Measurements from ENCODE around the gene DUSP2.
"Not testable (repeated sequence)": the region's sequence is repeated elsewhere in the genome, so short reads cannot be mapped to it uniquely, and the experiment has no call there.

Gene DUSP2

DNA sequence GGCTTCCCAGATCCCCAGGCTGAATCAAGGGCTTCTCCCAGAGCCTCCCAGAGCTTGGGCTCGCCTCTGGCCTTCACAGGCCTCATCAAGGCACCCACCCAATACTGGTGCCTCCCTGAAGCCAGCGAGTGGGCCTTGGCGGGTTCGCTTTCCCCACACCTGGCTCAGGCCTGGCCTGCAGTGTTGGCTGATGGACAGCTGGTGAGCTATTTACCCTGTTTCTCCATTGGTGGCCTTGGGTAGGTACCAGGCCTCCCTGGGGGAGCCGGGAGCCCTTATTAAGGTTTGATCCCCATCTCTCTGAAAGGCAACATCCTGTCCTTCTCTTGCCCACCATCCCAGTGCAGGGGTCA lies 18.2 kb upstream of the DUSP2 start:
- no peak for DNase-seq (ENCODE audit: low read depth, low spot score)

GRCh38 chr2:96161898-96162297 lies 16.7 kb upstream of the DUSP2 start:
- DNase-seq (ENCODE audit: low read depth, low spot score): no peak

DNA sequence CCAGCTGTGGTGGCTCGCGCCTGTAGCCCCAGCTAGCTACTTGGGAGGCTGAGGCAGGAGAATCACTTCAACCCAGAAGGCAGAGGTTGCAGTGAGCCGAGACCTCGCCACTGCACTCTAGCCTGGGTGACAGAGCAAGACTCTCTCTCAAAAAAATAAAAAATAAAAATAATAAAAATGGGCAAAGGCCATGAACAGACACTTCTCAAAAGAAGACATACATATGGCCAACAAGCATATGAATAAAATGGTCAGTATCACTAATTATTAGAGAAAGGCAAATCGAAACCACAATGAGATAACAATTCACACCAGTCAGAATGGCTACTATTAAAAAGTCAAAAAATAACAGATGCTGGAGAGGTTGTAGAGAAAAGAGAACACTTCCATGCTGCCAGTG lies 15.1 kb upstream of the DUSP2 start:
- DNase-seq (ENCODE audit: low read depth, low spot score): not testable (repeated sequence)

DNA sequence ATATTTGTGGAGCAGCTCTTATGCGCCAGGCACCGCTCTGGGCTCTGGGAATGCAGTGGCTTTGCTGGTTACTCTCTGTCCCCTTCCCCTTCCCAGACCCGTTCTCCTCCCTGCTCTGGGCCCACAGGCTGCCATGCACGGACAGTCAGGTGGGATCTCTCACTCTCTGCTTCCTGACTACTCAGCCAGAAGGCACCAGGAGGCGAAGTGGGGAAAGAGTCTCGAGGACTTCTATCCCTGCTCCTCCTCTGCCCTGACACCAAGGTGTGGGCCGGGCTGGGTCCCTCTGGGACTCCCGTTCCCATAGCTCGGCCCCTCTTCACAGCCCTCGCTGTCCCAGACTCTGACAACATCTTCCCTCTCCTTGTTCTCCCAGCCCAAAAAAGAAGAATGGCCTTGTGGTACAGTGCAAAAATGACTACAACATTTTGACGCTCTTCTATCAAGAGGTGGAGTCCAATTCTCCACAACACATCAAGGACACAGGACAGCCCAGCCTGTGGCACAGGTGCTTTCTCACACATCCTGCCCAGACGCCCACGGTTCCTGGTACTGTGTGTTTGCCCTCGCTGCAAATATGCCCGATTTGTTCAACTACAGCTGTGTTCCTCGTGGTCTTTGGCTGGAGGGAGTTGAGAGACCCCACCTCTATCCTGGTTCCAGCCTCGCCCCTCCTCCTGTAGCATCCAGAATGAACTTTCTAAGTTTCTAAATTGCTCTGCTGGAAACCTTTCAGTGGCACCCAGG lies 14.0 kb upstream of the DUSP2 start:
- DNase-seq (ENCODE audit: low read depth, low spot score): no peak

- no peak for DNase-seq (ENCODE audit: low read depth, low spot score)
Observed at GRCh38 chr2:96158554-96158940, 13.3 kb upstream of the DUSP2 start.

DNA sequence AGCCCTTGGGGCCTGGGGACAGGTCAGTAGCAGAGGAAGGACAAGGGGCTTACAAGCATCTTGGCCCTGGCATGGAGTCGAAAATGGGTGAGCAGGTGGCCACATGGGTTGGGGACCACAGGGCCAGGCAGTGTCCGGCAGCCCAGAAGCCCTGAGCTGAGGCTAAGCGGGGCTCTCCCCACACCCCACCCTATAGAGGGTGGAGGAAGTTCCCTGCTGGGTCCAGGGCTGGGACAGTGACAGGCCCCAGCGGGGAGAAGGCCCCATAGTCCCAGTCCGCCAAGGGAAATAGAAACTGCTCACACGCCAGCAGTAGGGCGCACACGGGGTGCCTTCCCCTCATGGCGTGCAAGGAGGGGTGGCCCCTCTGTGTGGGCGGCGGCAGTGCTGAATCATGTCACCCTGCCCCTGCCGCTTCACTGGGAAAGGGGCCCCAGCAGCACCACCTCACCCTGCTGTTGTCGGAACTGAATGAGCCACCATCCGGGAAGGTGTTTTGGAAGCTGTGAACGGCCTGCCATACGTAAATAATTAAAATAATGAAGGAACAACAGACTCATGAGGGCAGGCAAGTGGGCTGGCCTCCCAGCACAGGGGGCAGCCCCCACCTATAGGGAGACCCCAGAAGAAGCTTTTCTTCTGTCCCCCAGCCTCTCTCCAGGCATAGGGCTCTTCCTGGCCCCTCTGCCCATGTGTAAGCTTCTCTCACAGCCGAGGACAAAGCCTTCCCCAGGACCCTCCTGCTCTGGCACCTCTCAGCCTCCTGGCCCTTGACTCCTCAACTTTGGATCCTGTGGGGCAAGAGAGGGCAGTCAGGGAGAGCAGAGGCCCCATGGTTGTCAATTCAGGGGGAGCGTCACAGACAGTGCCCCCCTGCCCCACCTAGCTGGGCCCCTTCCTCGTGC lies 12.7 kb upstream of the DUSP2 start:
- DNase-seq (ENCODE audit: low read depth, low spot score): peak; percentile 77

DNA sequence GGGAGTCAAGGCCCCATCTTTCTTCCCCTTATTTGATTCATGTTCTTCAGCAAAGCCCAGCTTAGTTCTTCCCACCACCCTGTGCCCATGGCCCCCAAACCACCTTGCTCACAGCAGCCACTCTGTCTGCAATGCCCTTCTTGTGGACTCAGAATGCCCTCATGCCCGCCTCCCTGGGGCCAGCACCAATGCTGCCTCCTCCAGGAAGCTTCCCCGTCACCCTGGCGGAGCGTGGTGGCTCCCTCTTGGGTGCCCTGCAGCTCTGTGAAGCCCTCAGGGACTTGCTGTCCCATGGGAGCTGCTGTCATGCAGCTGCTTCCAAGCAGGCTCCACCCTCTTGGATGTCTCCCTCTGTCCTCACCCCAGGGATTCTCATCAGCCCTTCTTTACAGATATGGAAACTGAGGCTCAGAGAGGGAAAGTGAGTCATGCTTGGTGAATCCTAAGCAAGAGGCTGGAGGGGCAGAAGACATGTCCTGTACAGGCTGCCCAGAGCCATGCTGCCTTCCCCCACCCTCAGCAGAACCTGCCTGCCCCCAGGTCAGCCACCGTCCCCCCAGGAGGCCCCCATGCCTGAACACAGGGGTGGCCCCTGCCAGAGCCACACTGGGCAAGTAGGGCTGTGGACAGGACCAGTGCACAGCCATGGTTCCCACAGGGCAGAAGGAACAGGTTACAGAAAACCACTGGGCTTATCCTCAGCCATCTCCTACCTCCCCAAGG lies 11.8 kb upstream of the DUSP2 start:
- DNase-seq (ENCODE audit: low read depth, low spot score): no peak

DNA sequence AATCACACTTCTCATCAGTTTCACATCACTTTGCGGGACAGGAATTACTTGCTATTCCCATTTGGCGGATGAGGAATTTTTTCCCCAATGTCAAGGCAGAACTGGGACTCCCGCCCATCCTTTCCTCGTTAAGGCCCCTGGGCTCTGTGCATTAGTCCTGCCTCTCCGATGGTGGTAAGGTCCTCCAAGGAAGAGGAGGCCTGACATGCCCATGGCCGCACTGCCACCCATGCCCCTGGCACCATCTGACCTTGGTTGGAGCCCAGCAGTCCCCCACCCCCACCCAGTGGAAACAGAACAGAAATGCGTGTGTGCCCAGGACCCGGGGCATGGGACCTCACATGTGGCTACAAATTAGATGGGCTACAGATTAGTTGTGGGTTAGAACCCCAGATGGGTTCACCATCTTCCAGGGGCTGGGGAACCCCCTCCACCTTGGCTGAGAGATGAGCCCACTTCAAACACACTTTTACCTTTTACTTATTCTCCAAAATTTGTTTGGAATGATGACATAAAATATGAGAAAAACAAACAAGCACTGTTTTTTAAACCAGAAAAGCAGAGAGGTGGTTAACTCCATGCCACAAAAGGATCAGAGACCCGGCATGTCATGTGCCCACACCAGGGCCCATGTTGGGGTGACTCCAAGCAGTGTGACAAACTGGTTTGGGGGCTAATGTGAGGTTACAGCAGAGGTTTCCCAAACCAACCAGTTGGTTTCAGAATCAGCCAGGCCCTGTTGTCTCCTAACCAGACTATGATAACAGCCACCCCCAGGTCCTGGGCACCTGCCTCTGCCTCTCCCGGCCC lies 11.0 kb upstream of the DUSP2 start:
- no peak for DNase-seq (ENCODE audit: low read depth, low spot score)

DNA sequence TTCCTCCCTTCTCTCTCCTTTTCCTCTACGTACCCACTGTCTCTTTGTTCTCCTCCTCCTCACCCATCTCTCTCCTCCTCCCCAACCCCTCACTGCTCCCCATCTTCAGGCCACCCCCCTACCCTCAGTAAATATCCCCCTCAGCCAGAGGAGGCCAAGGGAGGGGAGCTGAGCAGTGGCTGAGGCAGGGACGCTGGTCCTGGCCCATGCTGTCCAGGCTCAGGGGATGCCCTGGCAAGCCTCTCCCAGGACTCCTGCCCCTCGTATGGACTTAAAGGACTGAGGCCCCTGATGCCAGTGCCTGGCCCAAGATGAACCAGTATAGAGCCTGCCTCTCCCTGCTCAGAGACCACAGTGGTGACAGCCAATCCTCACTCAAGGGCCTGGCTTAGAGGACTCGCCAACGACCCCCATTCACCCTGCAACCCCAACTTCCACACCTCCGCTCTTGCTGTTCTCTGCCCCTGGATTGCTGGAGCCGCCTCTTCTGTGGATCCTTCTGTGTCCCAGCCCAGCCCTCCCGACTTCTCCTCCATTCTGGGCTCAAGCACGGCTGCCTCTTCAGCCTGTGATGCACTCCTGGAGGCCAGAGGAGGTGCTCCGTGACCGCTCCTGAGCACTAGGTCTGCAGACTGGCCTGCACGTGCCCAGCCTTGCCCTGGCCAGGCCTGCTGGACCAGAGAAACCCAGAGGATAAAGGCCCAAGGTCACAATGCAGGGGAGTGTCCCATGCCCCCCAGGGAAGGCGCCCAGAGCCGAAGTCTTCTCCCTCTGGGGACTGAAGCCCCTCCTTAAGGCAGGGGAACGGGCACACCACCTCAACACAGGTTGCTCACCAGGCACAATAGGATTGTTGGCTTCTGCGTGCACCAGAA lies 9.5 kb upstream of the DUSP2 start:
- DNase-seq (ENCODE audit: low read depth, low spot score): no peak

- DNase-seq (ENCODE audit: low read depth, low spot score): no peak
Observed at GRCh38 chr2:96153991-96154431, 8.8 kb upstream of the DUSP2 start.

DNA sequence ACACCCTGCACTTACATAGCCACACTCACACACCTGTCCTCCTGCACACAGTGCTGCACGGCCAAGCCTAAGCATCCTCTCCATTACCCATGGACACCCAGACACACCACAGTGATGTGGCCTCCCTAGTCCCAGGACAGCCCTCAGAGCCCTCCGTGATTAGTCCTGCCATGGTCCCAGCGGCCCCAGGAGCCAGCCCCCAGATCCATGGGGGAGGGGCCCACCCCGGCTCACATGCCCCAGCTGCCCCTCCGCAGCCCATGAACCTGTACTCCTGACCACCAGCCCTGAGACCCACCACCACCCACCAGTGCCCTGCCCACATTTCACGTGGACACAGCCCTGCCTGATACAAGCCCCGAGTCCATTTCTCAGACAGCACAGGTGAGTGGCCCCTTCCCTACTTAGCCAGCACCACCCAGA lies 8.1 kb upstream of the DUSP2 start:
- DNase-seq (ENCODE audit: low read depth, low spot score): no peak

DNA sequence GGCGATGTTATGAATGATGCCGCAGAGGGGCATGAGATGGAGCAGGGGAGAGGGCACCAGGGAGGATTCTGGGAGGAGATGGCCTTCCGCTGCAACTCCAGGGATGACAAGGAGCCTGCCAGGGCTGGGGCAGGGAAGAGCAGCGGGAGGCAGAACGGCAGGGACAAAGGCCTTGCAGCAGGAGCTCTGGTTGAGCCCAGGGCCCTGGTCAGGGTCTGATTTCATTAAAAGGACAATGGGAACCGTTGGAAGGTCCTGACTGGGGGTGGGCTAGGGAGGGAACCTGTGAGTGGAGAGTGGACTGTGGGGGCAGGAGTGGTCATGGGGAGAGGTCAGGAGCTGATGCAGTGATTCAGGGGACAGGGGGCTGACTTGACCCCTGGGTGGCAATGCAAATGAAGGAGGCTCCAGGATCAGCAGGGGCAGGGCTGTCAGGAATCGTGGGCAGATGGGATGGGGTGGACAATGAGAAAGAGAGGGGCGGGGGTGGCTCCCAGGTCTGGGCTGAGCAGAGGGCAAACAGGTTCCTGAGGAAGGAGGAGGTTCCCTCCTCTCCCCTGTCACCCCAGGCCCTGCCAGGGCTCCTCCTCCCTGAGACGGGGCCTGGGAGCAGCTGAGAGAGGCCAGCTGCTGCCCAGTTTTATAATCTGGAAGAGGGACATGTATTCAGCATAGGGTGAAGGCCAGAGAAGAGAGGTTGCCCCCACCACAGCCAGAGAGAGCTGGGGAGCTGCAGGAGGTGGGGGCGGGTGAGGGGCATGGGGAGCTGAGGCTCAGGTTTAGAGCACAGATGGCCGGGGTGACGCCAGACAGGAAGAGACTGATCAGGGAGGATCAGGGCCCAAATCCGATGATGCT lies 7.3 kb upstream of the DUSP2 start:
- DNase-seq (ENCODE audit: low read depth, low spot score): no peak

- DNase-seq (ENCODE audit: low read depth, low spot score): no peak
Observed at GRCh38 chr2:96151595-96152303, 6.5 kb upstream of the DUSP2 start.

GRCh38 chr2:96150791-96151594 lies 5.8 kb upstream of the DUSP2 start:
- no peak for DNase-seq (ENCODE audit: low read depth, low spot score)

DNA sequence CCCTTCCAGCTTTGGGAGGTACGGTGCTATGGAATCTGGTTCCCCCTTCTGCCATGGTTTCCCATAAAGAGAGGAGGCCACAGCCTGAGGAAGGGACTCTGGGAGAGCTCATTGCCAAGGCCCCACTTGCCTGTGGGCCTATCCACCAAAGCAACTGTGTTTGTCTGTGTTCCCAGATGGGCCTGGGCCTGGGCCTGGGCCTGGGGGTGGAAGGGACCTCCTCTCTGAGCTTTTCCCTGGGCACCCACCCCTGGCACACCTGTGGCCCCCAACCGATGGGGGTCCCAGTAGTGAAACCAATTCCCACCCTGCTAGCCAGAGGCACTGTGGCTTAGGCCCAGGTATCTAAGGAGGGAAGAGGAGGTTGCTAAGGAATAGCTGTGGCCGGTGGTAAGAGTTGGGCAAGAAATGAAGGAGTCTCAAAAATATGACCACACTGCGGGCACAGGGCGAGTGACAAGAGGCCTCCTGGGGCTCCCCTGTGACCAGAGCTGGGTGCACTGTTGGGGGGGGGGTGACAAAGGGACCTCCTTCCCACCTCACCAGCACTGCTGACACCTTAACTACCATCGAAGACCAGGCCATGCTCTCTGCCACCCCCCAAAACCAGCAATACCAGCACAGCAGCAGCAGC lies 4.9 kb upstream of the DUSP2 start:
- DNase-seq (ENCODE audit: low read depth, low spot score): no peak

- peak; percentile 91 for DNase-seq (ENCODE audit: low read depth, low spot score)
Observed at GRCh38 chr2:96148410-96149217, 3.4 kb upstream of the DUSP2 start.

All from activated CD4-positive, CD25-positive, alpha-beta regulatory T cell treated with anti-CD3 and anti-CD28 coated beads, Interleukin-2, amount 50 U/mL, for 16 hours (primary cell).